Activated naive CD4-positive, alpha-beta T cell treated with anti-CD3 and anti-CD28 coated beads for 36 hours (primary cell): ENCODE data around the gene PDCL2. TPM values are rescaled to one million over a fixed set of nuclear protein-coding genes. Genes with fewer than 3 reads are reported as not detected.

Source experiments
- CTCF ChIA-PET: fragments of 350-600 bp; sonication (Branson Sonifier 250); formaldehyde crosslinking; loops from one replicate; lab custom pipeline; 2021; ENCODE audit warnings: antibody characterized with exemption; lab: Charles Lee
- DNase-seq: peaks from one replicate; pipeline ENCODE4 v3.0.0-alpha.2; 2020
- H3K27ac Mint-ChIP-seq: one replicate; pipeline ENCODE4 v1.8.0; 2021; ENCODE audit warnings: mild to moderate bottlenecking, mixed read lengths
- H3K27me3 Mint-ChIP-seq: one replicate; pipeline ENCODE4 v1.8.0; 2021; ENCODE audit warnings: low read depth, mixed read lengths
- H3K36me3 Mint-ChIP-seq: one replicate; pipeline ENCODE4 v1.8.0; 2021; ENCODE audit warnings: low read depth, mixed read lengths
- H3K4me1 Mint-ChIP-seq: one replicate; pipeline ENCODE4 v1.8.0; 2021; ENCODE audit warnings: low read depth, mixed read lengths
- H3K4me3 Mint-ChIP-seq: one replicate; pipeline ENCODE4 v1.8.0; 2021; ENCODE audit warnings: mild to moderate bottlenecking, moderate library complexity, mixed read lengths
- H3K9me3 Mint-ChIP-seq: one replicate; pipeline ENCODE4 v1.8.0; 2021; ENCODE audit warnings: mixed read lengths
- intact Hi-C: fragments of 100-400 bp; cut with micrococcal nuclease; formaldehyde crosslinking; loops from one replicate; pipeline ENCODE4 v1.15.1; 2023
- total RNA-seq, 2 experiments: library from RNA; stranded (reverse); gene quantifications; one replicate each; pipeline ENCODE4 v1.2.3, GENCODE V29; 2021

PDCL2 gene
- total RNA-seq, 2 experiments from 2014 or later, result not detected

GRCh38 chr4:55524844-55525571, 67.0 kb downstream of the PDCL2 start:
- Mint-ChIP-seq H3K4me3 (no peak overlapping the region), H3K4me1 (peaks cover 11% of the 10 kb centered on the region), H3K27ac (no peak overlapping the region), H3K9me3 (peaks cover 2% of the 10 kb centered on the region), H3K36me3 (peaks cover 13% of the 10 kb centered on the region), H3K27me3 (no peaks in the 10 kb centered on the region)
- intact Hi-C loops, result no loop called here
- CTCF ChIA-PET, result interaction anchor here (0.6 to 1.0 kb wide), 3 partner anchors 11 to 341 kb away, joined by 3 to 4 read pairs (median 3); no protein-coding TSS in a partner anchor
- no peak for DNase-seq

DNA sequence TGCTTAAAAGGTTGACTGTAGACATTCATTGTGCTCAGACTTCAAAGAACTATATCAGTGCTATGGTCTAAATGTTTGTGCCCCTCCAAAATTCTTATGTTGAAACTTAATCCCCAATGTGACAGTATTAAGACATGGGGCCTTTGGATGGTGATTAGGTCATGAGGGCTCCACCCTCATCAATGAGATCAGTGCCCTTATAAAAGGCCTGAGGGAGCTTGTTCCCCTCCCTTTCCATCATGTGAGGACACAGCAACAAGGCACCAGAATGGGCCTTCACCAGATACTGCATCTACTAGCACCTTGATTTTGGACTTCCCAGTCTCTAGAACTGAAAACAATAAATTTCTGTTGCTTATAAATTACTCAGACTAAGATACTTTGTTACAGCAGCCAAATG, 73.6 kb downstream of the PDCL2 start:
- CTCF ChIA-PET, result no interaction called here
- Mint-ChIP-seq H3K9me3 (peaks cover 1% of the 10 kb centered on the region), H3K36me3 (peaks cover 5% of the 10 kb centered on the region), H3K27me3 (no peaks in the 10 kb centered on the region), H3K4me3 (no peak overlapping the region), H3K27ac (no peak overlapping the region), H3K4me1 (peaks cover 9% of the 10 kb centered on the region)
- intact Hi-C loops, result no loop called here
- no peak for DNase-seq

- Mint-ChIP-seq H3K27ac (no peak overlapping the region), H3K27me3 (no peaks in the 10 kb centered on the region), H3K9me3 (peaks cover 3% of the 10 kb centered on the region), H3K4me3 (no peak overlapping the region), H3K36me3 (peaks cover 4% of the 10 kb centered on the region), H3K4me1 (peaks cover 9% of the 10 kb centered on the region)
- DNase-seq, result no peak
- intact Hi-C loops, result no loop called here
- CTCF ChIA-PET, result no interaction called here
These were observed 74.4 kb downstream of the PDCL2 start for GRCh38 chr4:55517526-55518229.

GRCh38 chr4:55512922-55513571, 79.0 kb downstream of the PDCL2 start:
- Mint-ChIP-seq H3K36me3 (peaks cover 12% of the 10 kb centered on the region), H3K4me1 (peaks cover 25% of the 10 kb centered on the region), H3K27me3 (no peaks in the 10 kb centered on the region), H3K27ac (no peak overlapping the region), H3K4me3 (no peak overlapping the region), H3K9me3 (peaks cover 3% of the 10 kb centered on the region)
- DNase-seq, result no peak
- intact Hi-C loops, result no loop called here
- CTCF ChIA-PET, result no interaction called here

GRCh38 chr4:55512077-55512476, 80.0 kb downstream of the PDCL2 start:
- no peak for DNase-seq
- H3K27ac Mint-ChIP-seq, result no peak overlapping the region
- intact Hi-C loops, result no loop called here
- H3K9me3 Mint-ChIP-seq, result peaks cover 2% of the 10 kb centered on the region
- H3K27me3 Mint-ChIP-seq, result no peaks in the 10 kb centered on the region
- H3K4me1 Mint-ChIP-seq, result peaks cover 19% of the 10 kb centered on the region
- H3K4me3 Mint-ChIP-seq, result no peak overlapping the region
- H3K36me3 Mint-ChIP-seq, result peaks cover 12% of the 10 kb centered on the region
- CTCF ChIA-PET, result no interaction called here

DNA sequence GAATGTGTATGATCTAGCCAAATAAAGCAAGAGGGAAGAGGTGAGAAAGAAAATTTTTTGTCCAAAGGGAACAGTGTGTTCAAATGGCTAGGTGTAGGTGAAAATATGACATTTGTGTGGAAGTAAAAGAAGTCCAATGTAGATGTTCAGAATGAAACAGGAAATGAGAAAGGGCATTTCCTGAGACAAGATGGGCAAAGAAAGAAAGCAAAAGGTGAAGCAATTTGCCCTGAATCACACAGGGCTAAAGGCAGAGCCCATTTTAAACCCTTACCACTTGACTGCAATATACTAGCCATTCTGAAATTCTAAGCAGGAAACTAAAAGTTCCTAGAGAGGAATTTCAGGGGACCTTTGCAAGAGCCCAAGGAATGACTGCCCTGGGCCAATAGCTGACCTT, 81.4 kb downstream of the PDCL2 start:
- CTCF ChIA-PET, result no interaction called here
- intact Hi-C loops, result no loop called here
- H3K27ac Mint-ChIP-seq, result no peak overlapping the region
- H3K9me3 Mint-ChIP-seq, result peaks cover 2% of the 10 kb centered on the region
- H3K4me1 Mint-ChIP-seq, result peaks cover 19% of the 10 kb centered on the region
- H3K4me3 Mint-ChIP-seq, result no peak overlapping the region
- no peaks in the 10 kb centered on the region for H3K27me3 Mint-ChIP-seq
- DNase-seq, result no peak
- peaks cover 13% of the 10 kb centered on the region for H3K36me3 Mint-ChIP-seq

GRCh38 chr4:55509266-55509665, 82.8 kb downstream of the PDCL2 start:
- Mint-ChIP-seq H3K27ac (no peak overlapping the region), H3K36me3 (peaks cover 13% of the 10 kb centered on the region), H3K27me3 (no peaks in the 10 kb centered on the region), H3K9me3 (peaks cover 2% of the 10 kb centered on the region), H3K4me3 (no peak overlapping the region), H3K4me1 (peaks cover 19% of the 10 kb centered on the region)
- CTCF ChIA-PET, result no interaction called here
- DNase-seq, result no peak
- intact Hi-C loops, result no loop called here

- peaks cover 20% of the 10 kb centered on the region for H3K36me3 Mint-ChIP-seq
- peaks cover 26% of the 10 kb centered on the region for H3K4me1 Mint-ChIP-seq
- CTCF ChIA-PET, result no interaction called here
- no peak for DNase-seq
- no peak overlapping the region for H3K4me3 Mint-ChIP-seq
- H3K9me3 Mint-ChIP-seq, result no peaks in the 10 kb centered on the region
- no peak overlapping the region for H3K27ac Mint-ChIP-seq
- H3K27me3 Mint-ChIP-seq, result no peaks in the 10 kb centered on the region
- intact Hi-C loops, result no loop called here
These were observed 84.4 kb downstream of the PDCL2 start for GRCh38 chr4:55507612-55508011.

Other genes with a start within 250 kb of the PDCL2 start
- 10 to 100 TPM; 21.7 to 22.3 TPM for gene SRD5A3, start 246.0 kb downstream of the PDCL2 start, total RNA-seq
- 10 to 100 TPM; 39.1 to 40.6 TPM for gene TMEM165, start 196.3 kb downstream of the PDCL2 start, total RNA-seq
- gene CLOCK, start 45.3 kb downstream of the PDCL2 start, total RNA-seq, result 1 to 10 TPM; 8.1 to 8.5 TPM
- gene NMU, start 44.1 kb upstream of the PDCL2 start, total RNA-seq, result not detected
- gene EXOC1L, start 227.5 kb upstream of the PDCL2 start, total RNA-seq, result not detected